Ramos (cell line): ENCODE results near the gene TAGLN.

Experiments
- in situ Hi-C: fragments of 300-500 bp; cut with MboI; formaldehyde crosslinking; loops from one replicate; pipeline ENCODE4 v1.14.3; 2022; ENCODE audit warnings: low sequenced_read_pairs; ENCODE audit not compliant: unreplicated experiment

Gene TAGLN

GRCh38 chr11:117180020-117180419 lies 19.1 kb upstream of the TAGLN start:
- in situ Hi-C loops, result loop anchor here (5.0 kb wide), 1 partner anchor 47 kb away; no protein-coding TSS in a partner anchor

- in situ Hi-C loops, result loop anchor here (5.0 kb wide), 1 partner anchor 46 kb away; no protein-coding TSS in a partner anchor
Measured at GRCh38 chr11:117180661-117181585, 18.2 kb upstream of the TAGLN start.

GRCh38 chr11:117181586-117182550 lies 17.3 kb upstream of the TAGLN start:
- in situ Hi-C loops, result loop anchor here (5.0 kb wide), 1 partner anchor 45 kb away; no protein-coding TSS in a partner anchor

GRCh38 chr11:117182551-117182935 lies 16.6 kb upstream of the TAGLN start:
- in situ Hi-C loops, result loop anchor here (5.0 kb wide), 1 partner anchor 45 kb away; no protein-coding TSS in a partner anchor

DNA sequence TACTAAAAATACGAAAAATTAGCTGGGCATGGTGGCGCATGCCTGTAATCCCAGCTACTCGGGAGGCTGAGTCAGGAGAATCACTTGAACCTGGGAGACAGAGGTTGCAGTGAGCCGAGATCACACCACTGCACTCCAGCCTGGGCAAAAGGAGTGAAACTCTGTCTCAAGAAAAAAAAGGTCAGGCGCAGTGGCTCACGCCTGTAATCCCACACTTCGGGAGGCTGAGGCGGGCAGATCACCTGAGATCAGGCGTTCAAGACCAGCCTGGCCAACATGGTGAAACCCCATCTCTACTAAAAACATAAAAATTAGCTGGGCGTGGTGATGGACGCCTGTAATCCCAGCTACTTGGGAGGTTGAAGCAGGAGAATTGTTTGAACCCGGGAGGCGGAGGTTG lies 16.0 kb upstream of the TAGLN start:
- in situ Hi-C loops, result loop anchor here (5.0 kb wide), 1 partner anchor 44 kb away; no protein-coding TSS in a partner anchor

DNA sequence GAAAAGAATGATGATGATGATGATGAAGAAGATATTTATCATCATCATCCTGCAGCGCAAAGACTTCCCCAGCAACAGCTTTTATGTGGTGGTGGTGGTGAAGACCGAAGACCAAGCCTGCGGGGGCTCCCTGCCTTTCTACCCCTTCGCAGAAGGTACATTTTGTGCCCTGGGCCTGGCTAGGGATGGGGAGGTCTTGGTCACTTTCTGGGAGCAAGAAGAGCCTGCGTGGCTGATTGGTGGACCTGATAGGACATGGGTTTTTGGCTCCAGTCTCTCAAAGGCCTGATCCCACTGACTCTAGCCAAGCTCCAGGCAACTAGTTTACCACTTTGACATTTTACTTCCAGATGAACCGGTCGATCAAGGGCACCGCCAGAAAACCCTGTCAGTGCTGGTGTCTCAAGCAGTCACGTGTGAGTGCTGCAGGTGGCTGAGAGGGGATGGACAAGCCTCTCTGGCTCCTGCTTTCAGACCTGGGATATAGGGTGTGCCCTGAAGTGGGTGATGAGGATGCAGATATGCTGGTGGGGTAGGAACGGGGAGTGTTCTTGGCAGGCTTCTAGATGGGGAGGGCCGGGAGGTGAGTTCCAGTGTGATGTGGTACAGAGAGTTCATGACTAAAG lies 15.3 kb upstream of the TAGLN start:
- in situ Hi-C loops, result loop anchor here (5.0 kb wide), 1 partner anchor 43 kb away; no protein-coding TSS in a partner anchor

DNA sequence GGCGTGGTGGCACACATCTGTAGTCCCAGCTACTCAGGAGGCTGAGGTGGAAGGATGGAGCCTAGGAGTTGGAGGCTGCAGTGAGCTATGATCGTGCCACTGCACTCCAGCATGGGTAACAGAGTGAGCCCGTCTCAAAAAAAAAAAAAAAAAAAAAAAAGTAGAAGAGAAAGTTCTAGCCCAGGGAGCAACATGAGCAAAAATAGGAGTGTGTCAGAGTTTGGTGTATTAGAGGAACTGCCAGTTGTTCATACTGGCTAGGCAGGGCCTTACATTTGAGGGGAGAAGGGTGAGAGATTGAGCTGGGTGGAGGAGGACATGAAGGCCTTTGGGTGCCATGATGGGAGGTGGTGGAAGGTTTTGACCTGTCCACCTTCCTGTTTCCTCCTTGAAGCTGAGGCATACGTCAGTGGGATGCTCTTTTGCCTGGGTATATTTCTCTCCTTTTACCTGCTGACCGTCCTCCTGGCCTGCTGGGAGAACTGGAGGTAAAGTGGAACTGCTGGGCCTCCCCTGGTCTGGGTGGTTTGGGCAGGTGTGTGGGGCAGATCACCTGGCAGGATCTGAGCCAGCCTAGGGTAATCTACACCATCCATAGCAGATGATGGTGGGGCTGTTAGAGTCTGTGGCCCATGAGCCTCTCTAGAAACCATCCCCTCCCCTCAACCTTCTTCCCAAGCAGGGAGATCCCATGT lies 13.3 kb upstream of the TAGLN start:
- in situ Hi-C loops, result no loop called here

- in situ Hi-C loops, result no loop called here
Measured at GRCh38 chr11:117186431-117186761, 12.8 kb upstream of the TAGLN start.

GRCh38 chr11:117187007-117187406 lies 12.2 kb upstream of the TAGLN start:
- in situ Hi-C loops, result no loop called here

- in situ Hi-C loops, result no loop called here
Measured at GRCh38 chr11:117187428-117187798, 11.8 kb upstream of the TAGLN start.

DNA sequence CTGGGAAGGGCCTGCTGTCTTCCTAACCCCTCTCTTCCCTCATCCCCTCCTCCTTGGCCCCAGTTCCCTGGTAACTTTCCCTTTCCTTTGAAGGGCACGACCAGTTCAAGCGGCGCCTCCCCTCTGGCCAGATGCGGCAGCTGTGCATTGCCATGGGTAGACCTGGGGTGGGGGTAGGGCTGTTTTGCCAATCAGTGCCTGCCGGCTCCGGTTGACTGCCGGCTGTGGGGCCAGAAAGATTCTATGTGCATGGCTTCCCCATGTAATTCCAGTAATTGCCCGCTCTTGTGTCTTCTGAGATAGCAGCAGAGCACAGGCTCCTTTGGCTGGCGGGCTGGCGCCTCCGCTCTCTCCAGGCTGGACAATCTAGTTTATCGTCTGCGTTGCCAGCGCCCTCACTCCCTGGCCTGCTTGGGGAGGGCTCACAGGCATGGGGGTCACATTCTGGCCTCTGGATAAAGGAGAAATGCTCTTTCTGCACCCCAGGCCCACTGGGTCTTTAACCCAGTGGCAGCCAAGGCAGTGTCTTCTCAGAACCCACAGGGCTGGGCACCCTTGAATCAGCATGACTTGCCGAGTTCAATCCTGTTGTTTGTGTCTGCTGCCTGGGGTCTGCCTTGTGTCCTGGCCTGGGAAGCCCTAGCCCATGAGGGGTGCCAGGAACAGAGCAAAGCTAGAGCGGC lies 11.2 kb upstream of the TAGLN start:
- in situ Hi-C loops, result no loop called here

DNA sequence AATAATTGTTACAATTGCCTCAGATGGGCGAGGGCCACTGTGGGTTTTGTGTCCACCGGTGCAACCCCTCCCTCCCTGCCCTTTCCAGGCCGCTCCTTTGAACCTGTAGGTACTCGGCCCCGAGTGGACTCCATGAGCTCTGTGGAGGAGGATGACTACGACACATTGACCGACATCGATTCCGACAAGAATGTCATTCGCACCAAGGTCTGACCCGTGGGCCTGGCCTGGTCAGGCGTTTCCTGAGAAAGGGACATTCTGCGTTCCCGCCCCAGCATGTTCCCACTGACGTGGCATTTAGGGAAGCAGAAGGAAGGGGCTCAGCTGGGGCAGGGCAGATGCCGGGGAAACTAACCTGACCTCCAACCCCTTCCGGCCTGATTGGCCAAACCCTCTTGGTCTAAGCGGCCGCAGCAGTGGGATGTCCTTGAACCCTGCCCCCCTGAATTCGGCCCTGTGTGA lies 10.5 kb upstream of the TAGLN start:
- in situ Hi-C loops, result no loop called here

DNA sequence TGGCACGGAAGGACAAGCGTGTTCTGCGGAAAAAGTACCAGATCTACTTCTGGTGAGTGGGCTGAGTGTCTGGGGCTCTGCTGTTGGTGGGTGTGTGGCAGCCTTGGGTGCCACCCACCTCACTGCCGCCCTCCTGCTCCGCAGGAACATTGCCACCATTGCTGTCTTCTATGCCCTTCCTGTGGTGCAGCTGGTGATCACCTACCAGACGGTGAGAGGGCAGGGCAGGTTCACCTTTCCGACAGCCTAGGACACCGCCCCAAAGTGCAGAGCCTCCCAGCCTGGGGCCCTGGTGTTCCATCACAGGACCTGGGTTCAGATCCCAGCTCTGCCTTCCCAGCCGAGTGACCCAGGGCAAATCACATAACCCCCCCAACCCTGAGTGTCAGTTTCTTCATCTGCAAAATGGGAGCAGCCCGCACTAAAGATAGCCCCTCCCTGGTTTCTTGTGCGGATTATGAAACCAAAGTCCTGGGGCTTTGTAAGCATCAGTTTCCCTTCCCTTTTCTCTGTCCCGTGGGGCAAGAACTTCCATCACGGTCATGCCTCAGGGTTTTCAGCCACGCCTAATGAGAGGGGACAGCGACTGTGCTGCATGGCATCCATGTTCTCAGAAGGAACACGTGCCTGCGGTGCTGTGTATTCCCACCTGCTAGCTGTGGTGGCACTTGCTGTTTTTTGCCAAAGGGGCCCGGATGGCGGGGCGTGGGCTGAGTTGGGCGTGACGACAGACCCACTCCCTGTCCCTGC lies 9.8 kb upstream of the TAGLN start:
- in situ Hi-C loops, result no loop called here

GRCh38 chr11:117189941-117190544 lies 9.1 kb upstream of the TAGLN start:
- in situ Hi-C loops, result no loop called here

GRCh38 chr11:117191680-117192400 lies 7.3 kb upstream of the TAGLN start:
- in situ Hi-C loops, result no loop called here

DNA sequence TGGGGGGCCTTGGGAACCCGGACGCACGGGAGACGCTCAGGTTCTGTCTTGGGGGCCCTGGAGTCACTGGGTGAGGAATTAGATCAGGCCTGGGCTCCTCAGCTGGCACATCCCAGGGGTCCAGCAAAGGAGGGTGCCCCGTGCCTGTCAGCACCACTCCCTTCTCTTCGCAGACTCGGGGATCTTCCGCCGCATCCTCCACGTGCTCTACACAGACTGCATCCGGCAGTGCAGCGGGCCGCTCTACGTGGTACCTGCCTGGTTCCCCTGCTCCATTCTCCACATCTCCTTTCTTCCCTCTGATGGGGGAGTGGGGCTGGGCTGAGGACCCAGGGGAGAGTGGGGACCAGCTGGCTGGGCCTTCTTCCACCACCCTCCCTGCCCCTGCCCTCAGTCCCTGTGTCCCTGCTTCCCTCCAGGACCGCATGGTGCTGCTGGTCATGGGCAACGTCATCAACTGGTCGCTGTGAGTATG lies 6.7 kb upstream of the TAGLN start:
- in situ Hi-C loops, result no loop called here
